Effector memory CD8-positive, alpha-beta T cell (primary cell): ENCODE measurements around the gene HPS3.

Experiments
- ATAC-seq: fragments of 150-1000 bp; cut with Tn5 transposase; replicated peaks from 2 replicates; pipeline ENCODE4 v1.10.0; 2021; ENCODE audit warnings: mild to moderate bottlenecking, moderate library complexity
- DNase-seq, 3 experiments: peaks; one replicate each; pipeline ENCODE4 v3.0.0; 2021
- H3K27ac Mint-ChIP-seq, 2 donors: one replicate each; pipeline ENCODE4 v1.8.0; 2022; ENCODE audit warnings: mild to moderate bottlenecking in 2 of 2, mixed read lengths in 2 of 2, moderate library complexity in 2 of 2
- H3K27me3 Mint-ChIP-seq, 2 donors: one replicate each; pipeline ENCODE4 v1.8.0; 2022; ENCODE audit warnings: mixed read lengths in 2 of 2
- H3K36me3 Mint-ChIP-seq: one replicate; pipeline ENCODE4 v1.8.0; 2022; ENCODE audit warnings: mild to moderate bottlenecking, moderate library complexity, mixed read lengths; ENCODE audit not compliant: insufficient read depth
- H3K4me1 Mint-ChIP-seq, 2 donors: one replicate each; pipeline ENCODE4 v1.8.0; 2022; ENCODE audit warnings: low read depth in 2 of 2, mixed read lengths in 2 of 2
- H3K4me3 Mint-ChIP-seq, 2 donors: one replicate each; pipeline ENCODE4 v1.8.0; 2022; ENCODE audit warnings: mild to moderate bottlenecking in 2 of 2, mixed read lengths in 2 of 2, moderate library complexity in 2 of 2
- H3K9me3 Mint-ChIP-seq, 2 donors: one replicate each; pipeline ENCODE4 v1.8.0; 2022; ENCODE audit warnings: mixed read lengths in 2 of 2

HPS3 gene

GRCh38 chr3:149134575-149134974 lies 5.1 kb downstream of the HPS3 start:
- peaks cover 33 to 53% of the 10 kb centered on the region in 2 donors for H3K4me1 Mint-ChIP-seq
- no peaks in the 10 kb centered on the region for H3K9me3 Mint-ChIP-seq
- peak overlapping the region in 1 of 2 donors; percentile 23 for H3K27ac Mint-ChIP-seq
- no peak for ATAC-seq
- DNase-seq = no peak
- no peaks in the 10 kb centered on the region for H3K27me3 Mint-ChIP-seq
- H3K36me3 Mint-ChIP-seq = peaks cover 14% of the 10 kb centered on the region
- no peak overlapping the region for H3K4me3 Mint-ChIP-seq

GRCh38 chr3:149142682-149143081 lies 13.2 kb downstream of the HPS3 start:
- peak overlapping the region in 1 of 2 donors; percentile 47 for H3K27ac Mint-ChIP-seq
- no peak for DNase-seq
- no peak overlapping the region for H3K4me3 Mint-ChIP-seq
- H3K27me3 Mint-ChIP-seq = no peaks in the 10 kb centered on the region
- no peak for ATAC-seq
- H3K9me3 Mint-ChIP-seq = no peaks in the 10 kb centered on the region
- H3K36me3 Mint-ChIP-seq = peaks cover 29% of the 10 kb centered on the region
- H3K4me1 Mint-ChIP-seq = peaks cover 11 to 19% of the 10 kb centered on the region in 2 donors

GRCh38 chr3:149145356-149145755 lies 15.9 kb downstream of the HPS3 start:
- Mint-ChIP-seq H3K36me3 (peaks cover 45% of the 10 kb centered on the region), H3K4me1 (peaks cover 8% of the 10 kb centered on the region in 2 donors), H3K27me3 (no peaks in the 10 kb centered on the region), H3K27ac (no peak overlapping the region), H3K4me3 (no peak overlapping the region), H3K9me3 (no peaks in the 10 kb centered on the region)
- DNase-seq (no peak), ATAC-seq (peak; percentile 52)

- peaks cover 5 to 8% of the 10 kb centered on the region in 2 donors for H3K4me1 Mint-ChIP-seq
- H3K9me3 Mint-ChIP-seq = no peaks in the 10 kb centered on the region
- no peak overlapping the region for H3K27ac Mint-ChIP-seq
- DNase-seq = no peak
- peaks cover 44% of the 10 kb centered on the region for H3K36me3 Mint-ChIP-seq
- no peak overlapping the region for H3K4me3 Mint-ChIP-seq
- ATAC-seq = peak; percentile 81
- H3K27me3 Mint-ChIP-seq = no peaks in the 10 kb centered on the region
Measured at GRCh38 chr3:149145974-149146373, 16.5 kb downstream of the HPS3 start.

GRCh38 chr3:149150436-149150835 lies 21.0 kb downstream of the HPS3 start:
- H3K36me3 Mint-ChIP-seq = peaks cover 35% of the 10 kb centered on the region
- H3K27me3 Mint-ChIP-seq = no peaks in the 10 kb centered on the region
- no peak overlapping the region for H3K27ac Mint-ChIP-seq
- DNase-seq (no peak), ATAC-seq (no peak)
- no peak overlapping the region for H3K4me3 Mint-ChIP-seq
- no peaks in the 10 kb centered on the region for H3K9me3 Mint-ChIP-seq
- H3K4me1 Mint-ChIP-seq = peaks cover 18 to 21% of the 10 kb centered on the region in 2 donors

GRCh38 chr3:149151843-149152242 lies 22.4 kb downstream of the HPS3 start:
- H3K9me3 Mint-ChIP-seq = no peaks in the 10 kb centered on the region
- ATAC-seq (no peak), DNase-seq (no peak)
- H3K4me1 Mint-ChIP-seq = peaks cover 15 to 21% of the 10 kb centered on the region in 2 donors
- H3K4me3 Mint-ChIP-seq = peak overlapping the region in 1 of 2 donors; percentile 9
- H3K27me3 Mint-ChIP-seq = no peaks in the 10 kb centered on the region
- peak overlapping the region; percentile 75 to 91 for H3K27ac Mint-ChIP-seq
- H3K36me3 Mint-ChIP-seq = peaks cover 43% of the 10 kb centered on the region

GRCh38 chr3:149152420-149152819 lies 23.0 kb downstream of the HPS3 start:
- Mint-ChIP-seq H3K36me3 (peaks cover 47% of the 10 kb centered on the region), H3K27ac (peak overlapping the region; percentile 75 to 91), H3K4me3 (peak overlapping the region in 1 of 2 donors; percentile 9), H3K9me3 (no peaks in the 10 kb centered on the region), H3K27me3 (no peaks in the 10 kb centered on the region), H3K4me1 (peaks cover 15 to 25% of the 10 kb centered on the region in 2 donors)
- ATAC-seq (peak; percentile 86), DNase-seq (no peak)

GRCh38 chr3:149153402-149153801 lies 24.0 kb downstream of the HPS3 start:
- ATAC-seq = no peak
- Mint-ChIP-seq H3K27me3 (no peaks in the 10 kb centered on the region), H3K36me3 (peaks cover 48% of the 10 kb centered on the region), H3K9me3 (no peaks in the 10 kb centered on the region), H3K27ac (peak overlapping the region; percentile 16 to 75), H3K4me3 (no peak overlapping the region), H3K4me1 (peaks cover 15 to 27% of the 10 kb centered on the region in 2 donors)
- no peak for DNase-seq

- H3K27me3 Mint-ChIP-seq = no peaks in the 10 kb centered on the region
- H3K36me3 Mint-ChIP-seq = peaks cover 54% of the 10 kb centered on the region
- no peak overlapping the region for H3K4me3 Mint-ChIP-seq
Measured at GRCh38 chr3:149160754-149161300, 31.4 kb downstream of the HPS3 start.

GRCh38 chr3:149162007-149162406 lies 32.6 kb downstream of the HPS3 start:
- Mint-ChIP-seq H3K9me3 (no peaks in the 10 kb centered on the region), H3K27ac (no peak overlapping the region), H3K36me3 (peaks cover 52% of the 10 kb centered on the region), H3K4me3 (no peak overlapping the region), H3K27me3 (no peaks in the 10 kb centered on the region), H3K4me1 (peaks cover 4 to 11% of the 10 kb centered on the region in 2 donors)
- DNase-seq (no peak), ATAC-seq (no peak)

More at GRCh38 chr3:149160754-149161300, 31.4 kb downstream of the HPS3 start:
- ATAC-seq (no peak), DNase-seq (no peak)
- H3K4me1 Mint-ChIP-seq = peaks cover 4 to 11% of the 10 kb centered on the region in 2 donors
- no peaks in the 10 kb centered on the region for H3K9me3 Mint-ChIP-seq
- H3K27ac Mint-ChIP-seq = no peak overlapping the region

GRCh38 chr3:149163066-149163465 lies 33.6 kb downstream of the HPS3 start:
- H3K27ac Mint-ChIP-seq = no peak overlapping the region
- peaks cover 57% of the 10 kb centered on the region for H3K36me3 Mint-ChIP-seq
- peaks cover 4 to 5% of the 10 kb centered on the region in 2 donors for H3K4me1 Mint-ChIP-seq
- H3K9me3 Mint-ChIP-seq = no peaks in the 10 kb centered on the region
- H3K27me3 Mint-ChIP-seq = no peaks in the 10 kb centered on the region
- H3K4me3 Mint-ChIP-seq = no peak overlapping the region
- ATAC-seq = no peak
- DNase-seq = no peak

- DNase-seq (no peak), ATAC-seq (no peak)
- Mint-ChIP-seq H3K27me3 (no peaks in the 10 kb centered on the region), H3K4me1 (peaks cover 4 to 5% of the 10 kb centered on the region in 2 donors), H3K4me3 (no peak overlapping the region), H3K36me3 (peaks cover 76% of the 10 kb centered on the region), H3K9me3 (no peaks in the 10 kb centered on the region), H3K27ac (no peak overlapping the region)
Measured at GRCh38 chr3:149167898-149168297, 38.5 kb downstream of the HPS3 start.

- peaks cover 9 to 19% of the 10 kb centered on the region in 2 donors for H3K4me1 Mint-ChIP-seq
- no peak overlapping the region for H3K4me3 Mint-ChIP-seq
- H3K9me3 Mint-ChIP-seq = no peaks in the 10 kb centered on the region
- H3K27me3 Mint-ChIP-seq = no peaks in the 10 kb centered on the region
- H3K27ac Mint-ChIP-seq = no peak overlapping the region
- H3K36me3 Mint-ChIP-seq = peaks cover 68% of the 10 kb centered on the region
- DNase-seq (no peak), ATAC-seq (no peak)
Measured at GRCh38 chr3:149170672-149171071, 41.2 kb downstream of the HPS3 start.

GRCh38 chr3:149174901-149175300 lies 45.5 kb downstream of the HPS3 start:
- H3K27me3 Mint-ChIP-seq = no peaks in the 10 kb centered on the region
- H3K9me3 Mint-ChIP-seq = no peaks in the 10 kb centered on the region
- no peak for DNase-seq
- no peak overlapping the region for H3K4me3 Mint-ChIP-seq
- H3K27ac Mint-ChIP-seq = peak overlapping the region in 1 of 2 donors; percentile 23
- peaks cover 9 to 19% of the 10 kb centered on the region in 2 donors for H3K4me1 Mint-ChIP-seq
- ATAC-seq = peak; percentile 85
- peaks cover 43% of the 10 kb centered on the region for H3K36me3 Mint-ChIP-seq
